ENCODE measurements around the gene CENPL.

Gene CENPL

GRCh38 chr1:173753830-173754229 is 70.9 kb downstream of the CENPL start:
- no peak for DNase-seq
